GM21423 (cell line): ENCODE measurements around the gene BNC2.

Experiments
- ATAC-seq: cut with Tn5 transposase; IDR thresholded peaks from one replicate; pipeline ENCODE4 v1.9.1; 2021; ENCODE audit warnings: mild to moderate bottlenecking, moderate library complexity; ENCODE audit not compliant: unreplicated experiment

Gene BNC2

GRCh38 chr9:16429671-16430070, 440.8 kb downstream of the BNC2 start:
- ATAC-seq, result no peak

- ATAC-seq, result no peak
Measured at GRCh38 chr9:16427873-16428427, 442.5 kb downstream of the BNC2 start.

- ATAC-seq, result no peak
Measured at GRCh38 chr9:16426716-16427115, 443.8 kb downstream of the BNC2 start.

GRCh38 chr9:16425562-16426231, 444.8 kb downstream of the BNC2 start:
- no peak for ATAC-seq

GRCh38 chr9:16422114-16422513, 448.4 kb downstream of the BNC2 start:
- ATAC-seq, result no peak

GRCh38 chr9:16421532-16421931, 448.9 kb downstream of the BNC2 start:
- ATAC-seq, result no peak

- no peak for ATAC-seq
Measured at GRCh38 chr9:16419124-16419523, 451.3 kb downstream of the BNC2 start.

- ATAC-seq, result no peak
Measured at GRCh38 chr9:16418721-16419120, 451.7 kb downstream of the BNC2 start.

GRCh38 chr9:16417749-16418148, 452.7 kb downstream of the BNC2 start:
- ATAC-seq, result no peak

- no peak for ATAC-seq
Measured at GRCh38 chr9:16417161-16417560, 453.3 kb downstream of the BNC2 start.

- no peak for ATAC-seq
Measured at GRCh38 chr9:16414451-16414850, 456.0 kb downstream of the BNC2 start.

- no peak for ATAC-seq
Measured at GRCh38 chr9:16413509-16414016, 456.9 kb downstream of the BNC2 start.

GRCh38 chr9:16412740-16413139, 457.7 kb downstream of the BNC2 start:
- no peak for ATAC-seq

- ATAC-seq, result no peak
Measured at GRCh38 chr9:16411311-16411710, 459.2 kb downstream of the BNC2 start.

- no peak for ATAC-seq
Measured at GRCh38 chr9:16410601-16411280, 459.7 kb downstream of the BNC2 start.

GRCh38 chr9:16407617-16408016, 462.9 kb downstream of the BNC2 start:
- no peak for ATAC-seq

- no peak for ATAC-seq
Measured at GRCh38 chr9:16406526-16407225, 463.8 kb downstream of the BNC2 start.

- no peak for ATAC-seq
Measured at GRCh38 chr9:16405421-16405820, 465.0 kb downstream of the BNC2 start.

GRCh38 chr9:16401701-16402100, 468.8 kb downstream of the BNC2 start:
- no peak for ATAC-seq

- no peak for ATAC-seq
Measured at GRCh38 chr9:16398691-16399090, 471.8 kb downstream of the BNC2 start.

- ATAC-seq, result no peak
Measured at GRCh38 chr9:16396389-16396788, 474.1 kb downstream of the BNC2 start.

- no peak for ATAC-seq
Measured at GRCh38 chr9:16391369-16391768, 479.1 kb downstream of the BNC2 start.
